Measurements from ENCODE around the gene SYPL2.

DNA sequence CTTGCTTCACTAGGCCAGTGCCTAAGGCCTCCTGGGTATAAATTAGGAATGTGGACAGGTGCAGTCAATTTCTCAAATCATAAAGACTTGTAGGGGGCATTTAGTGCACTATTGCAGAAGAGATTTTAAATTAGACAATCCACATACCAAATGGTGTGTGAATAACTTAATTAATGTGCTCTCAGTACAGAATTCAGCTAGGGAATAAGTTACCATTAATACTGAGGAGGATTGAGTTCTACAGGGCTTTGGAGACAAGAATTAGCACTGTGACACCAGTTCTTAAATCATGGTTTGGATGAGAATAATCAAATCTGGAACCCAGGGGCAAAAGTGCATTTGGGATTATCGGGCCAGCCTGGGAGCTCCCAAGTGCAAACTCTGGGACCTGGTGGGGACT lies 1.7 kb downstream of the SYPL2 start:
- TF ChIP-seq, protein P1, sequence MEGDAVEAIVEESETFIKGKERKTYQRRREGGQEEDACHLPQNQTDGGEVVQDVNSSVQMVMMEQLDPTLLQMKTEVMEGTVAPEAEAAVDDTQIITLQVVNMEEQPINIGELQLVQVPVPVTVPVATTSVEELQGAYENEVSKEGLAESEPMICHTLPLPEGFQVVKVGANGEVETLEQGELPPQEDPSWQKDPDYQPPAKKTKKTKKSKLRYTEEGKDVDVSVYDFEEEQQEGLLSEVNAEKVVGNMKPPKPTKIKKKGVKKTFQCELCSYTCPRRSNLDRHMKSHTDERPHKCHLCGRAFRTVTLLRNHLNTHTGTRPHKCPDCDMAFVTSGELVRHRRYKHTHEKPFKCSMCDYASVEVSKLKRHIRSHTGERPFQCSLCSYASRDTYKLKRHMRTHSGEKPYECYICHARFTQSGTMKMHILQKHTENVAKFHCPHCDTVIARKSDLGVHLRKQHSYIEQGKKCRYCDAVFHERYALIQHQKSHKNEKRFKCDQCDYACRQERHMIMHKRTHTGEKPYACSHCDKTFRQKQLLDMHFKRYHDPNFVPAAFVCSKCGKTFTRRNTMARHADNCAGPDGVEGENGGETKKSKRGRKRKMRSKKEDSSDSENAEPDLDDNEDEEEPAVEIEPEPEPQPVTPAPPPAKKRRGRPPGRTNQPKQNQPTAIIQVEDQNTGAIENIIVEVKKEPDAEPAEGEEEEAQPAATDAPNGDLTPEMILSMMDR (IDR thresholded peaks at IDR 0.05; ENCODE audit: insufficient read depth, low read length): no peak
- TF ChIP-seq GABPA (IDR thresholded peaks at IDR 0.05; ENCODE audit: low read depth): no peak
- no peak for TF ChIP-seq POLR2AphosphoS5 (IDR thresholded peaks at IDR 0.05; ENCODE audit: low read depth)
- TF ChIP-seq, protein P2, sequence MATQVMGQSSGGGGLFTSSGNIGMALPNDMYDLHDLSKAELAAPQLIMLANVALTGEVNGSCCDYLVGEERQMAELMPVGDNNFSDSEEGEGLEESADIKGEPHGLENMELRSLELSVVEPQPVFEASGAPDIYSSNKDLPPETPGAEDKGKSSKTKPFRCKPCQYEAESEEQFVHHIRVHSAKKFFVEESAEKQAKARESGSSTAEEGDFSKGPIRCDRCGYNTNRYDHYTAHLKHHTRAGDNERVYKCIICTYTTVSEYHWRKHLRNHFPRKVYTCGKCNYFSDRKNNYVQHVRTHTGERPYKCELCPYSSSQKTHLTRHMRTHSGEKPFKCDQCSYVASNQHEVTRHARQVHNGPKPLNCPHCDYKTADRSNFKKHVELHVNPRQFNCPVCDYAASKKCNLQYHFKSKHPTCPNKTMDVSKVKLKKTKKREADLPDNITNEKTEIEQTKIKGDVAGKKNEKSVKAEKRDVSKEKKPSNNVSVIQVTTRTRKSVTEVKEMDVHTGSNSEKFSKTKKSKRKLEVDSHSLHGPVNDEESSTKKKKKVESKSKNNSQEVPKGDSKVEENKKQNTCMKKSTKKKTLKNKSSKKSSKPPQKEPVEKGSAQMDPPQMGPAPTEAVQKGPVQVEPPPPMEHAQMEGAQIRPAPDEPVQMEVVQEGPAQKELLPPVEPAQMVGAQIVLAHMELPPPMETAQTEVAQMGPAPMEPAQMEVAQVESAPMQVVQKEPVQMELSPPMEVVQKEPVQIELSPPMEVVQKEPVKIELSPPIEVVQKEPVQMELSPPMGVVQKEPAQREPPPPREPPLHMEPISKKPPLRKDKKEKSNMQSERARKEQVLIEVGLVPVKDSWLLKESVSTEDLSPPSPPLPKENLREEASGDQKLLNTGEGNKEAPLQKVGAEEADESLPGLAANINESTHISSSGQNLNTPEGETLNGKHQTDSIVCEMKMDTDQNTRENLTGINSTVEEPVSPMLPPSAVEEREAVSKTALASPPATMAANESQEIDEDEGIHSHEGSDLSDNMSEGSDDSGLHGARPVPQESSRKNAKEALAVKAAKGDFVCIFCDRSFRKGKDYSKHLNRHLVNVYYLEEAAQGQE (IDR thresholded peaks at IDR 0.05; ENCODE audit: insufficient replicate concordance, low read depth): no peak
- no peak for TF ChIP-seq SPI1 (IDR thresholded peaks at IDR 0.05; ENCODE audit: borderline replicate concordance, low read depth)
